NCI-H128 (cell line): Measurements from ENCODE around the gene NDUFS1.
"Not testable (repeated sequence)": the region's sequence is repeated elsewhere in the genome, so short reads cannot be mapped to it uniquely, and the experiment has no call there.

Source experiments
- DNase-seq: peaks from one replicate; lab custom pipeline; 2025; ENCODE audit not compliant: unreplicated experiment; lab: John Stamatoyannopoulos, UW

The NDUFS1 gene

DNA sequence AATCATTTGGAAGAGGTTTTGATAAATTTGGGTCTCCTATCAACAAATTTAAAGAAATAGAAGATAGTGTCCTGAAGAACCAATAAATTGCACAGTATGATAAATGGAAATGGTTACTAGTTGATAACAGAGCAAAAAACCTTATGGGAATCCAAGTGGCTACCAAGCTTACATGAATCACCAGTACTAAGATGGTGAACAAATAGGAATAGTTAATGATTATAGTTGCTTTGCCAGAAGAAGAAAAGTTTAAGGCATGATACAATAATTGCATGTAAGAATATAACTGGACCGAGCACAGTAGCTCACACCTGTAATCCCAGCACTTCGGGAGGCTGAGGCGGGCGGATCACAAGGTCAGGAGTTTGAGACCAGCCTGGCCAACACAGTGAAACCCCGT, 53.7 kb downstream of the NDUFS1 start:
- no peak for DNase-seq

DNA sequence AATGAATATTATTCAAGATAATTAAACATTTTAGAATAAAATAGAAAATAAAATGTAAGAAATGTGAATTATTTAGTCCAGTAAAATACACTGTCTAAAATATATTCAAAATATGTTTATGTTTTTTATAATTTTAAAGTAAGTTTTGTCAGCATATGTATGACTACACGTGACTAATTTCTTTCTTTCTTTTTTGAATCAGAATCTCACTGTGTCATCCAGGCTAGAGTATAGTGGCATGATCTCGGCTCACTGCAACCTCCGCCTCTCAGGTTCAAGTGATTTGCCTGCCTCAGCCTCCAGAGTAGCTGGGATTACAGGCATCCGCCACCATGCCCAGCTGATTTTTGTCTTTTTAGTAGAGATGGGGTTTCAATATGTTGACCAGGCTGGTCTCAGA, 54.2 kb downstream of the NDUFS1 start:
- DNase-seq, result no peak

DNA sequence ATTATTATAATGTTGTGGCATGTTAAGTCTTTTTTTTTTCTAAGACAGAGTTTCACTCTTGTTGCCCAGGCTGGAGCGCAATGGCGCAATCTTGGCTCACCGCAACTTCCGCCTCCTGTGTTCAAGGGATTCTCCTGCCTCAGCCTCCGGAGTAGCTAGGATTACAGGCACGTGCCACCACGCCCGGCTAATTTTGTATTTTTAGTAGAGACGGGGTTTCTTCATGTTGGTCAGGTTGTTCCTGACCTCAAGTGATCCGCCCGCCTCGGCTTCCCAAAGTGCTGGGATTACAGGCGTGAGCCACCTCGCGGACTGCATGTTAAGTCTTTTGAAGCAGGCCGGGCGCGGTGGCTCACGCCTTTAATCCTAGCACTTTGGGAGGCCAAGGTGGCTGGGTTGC, 60.4 kb downstream of the NDUFS1 start:
- not testable (repeated sequence) for DNase-seq

DNA sequence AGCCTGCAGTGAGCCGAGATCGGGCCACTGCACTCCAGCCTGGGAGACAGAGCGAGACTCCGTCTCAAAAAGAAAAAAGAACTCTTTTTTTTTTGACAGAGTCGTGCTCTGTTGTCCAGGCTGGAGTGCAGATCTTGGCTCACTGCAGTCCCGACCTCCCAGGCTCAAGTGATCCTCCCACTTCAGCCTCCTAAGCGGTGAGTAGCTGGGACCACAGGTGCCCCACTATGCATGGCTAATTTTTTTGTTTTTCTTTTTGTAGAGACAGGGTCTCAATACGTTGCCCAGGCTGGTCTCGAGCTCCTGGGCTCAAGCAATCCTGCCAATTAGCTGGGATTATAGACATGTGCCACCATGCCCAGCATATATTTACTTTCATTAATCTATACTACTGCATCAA, 60.8 kb downstream of the NDUFS1 start:
- no peak for DNase-seq

DNA sequence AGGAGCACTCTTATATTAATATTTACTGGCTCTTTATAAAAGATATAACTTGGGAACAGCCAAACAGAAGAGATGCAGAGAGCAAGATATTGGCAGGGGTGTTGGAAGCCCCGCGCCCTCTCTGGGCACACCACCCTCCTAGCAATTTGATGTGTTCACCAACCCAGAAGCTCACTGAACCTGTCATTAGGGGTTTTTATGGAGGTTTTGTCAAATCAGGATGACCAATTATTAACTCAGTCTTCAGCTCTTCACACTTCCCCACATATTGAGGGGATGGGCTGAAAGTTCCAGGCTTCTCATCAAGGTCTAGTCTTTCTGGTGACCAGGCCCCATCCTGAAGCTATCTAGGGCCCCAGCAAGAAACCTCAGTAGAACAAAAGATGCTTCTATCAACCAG, 62.4 kb downstream of the NDUFS1 start:
- DNase-seq, result no peak

DNA sequence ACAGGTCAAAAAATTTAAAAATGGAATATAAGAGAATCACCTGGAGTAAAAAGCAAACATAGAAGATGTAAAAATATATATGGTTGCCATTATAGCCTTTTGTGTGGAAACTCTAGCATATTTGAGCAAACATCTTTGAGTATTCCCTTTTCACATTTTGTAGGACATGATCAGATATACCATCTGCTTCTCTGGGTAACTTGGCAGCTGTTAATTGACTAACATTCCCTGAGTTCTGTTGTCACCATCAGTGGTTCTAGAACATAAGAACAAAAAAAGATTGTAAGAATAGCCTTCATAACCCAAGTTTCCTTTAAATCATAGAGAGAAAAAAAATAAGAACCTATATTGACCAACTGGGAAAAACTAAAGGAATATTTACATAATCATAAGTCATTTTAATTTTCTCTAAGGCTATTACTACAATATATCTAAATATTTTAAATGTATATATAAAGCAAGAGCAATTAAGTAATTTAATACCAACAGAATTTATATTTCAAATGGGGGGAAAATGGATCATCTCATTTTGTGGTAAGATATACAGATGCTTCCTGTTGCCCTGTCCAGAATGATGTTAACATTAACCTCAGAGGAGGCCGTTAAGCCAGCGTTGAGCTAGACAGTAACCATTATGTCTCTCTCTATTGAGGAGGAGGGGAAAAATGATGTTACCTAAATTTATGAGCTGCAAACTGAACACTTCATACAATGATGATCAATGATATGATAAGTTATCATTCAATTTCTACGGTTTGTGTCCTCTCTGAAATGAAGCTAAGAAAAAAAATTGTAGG, 63.5 kb downstream of the NDUFS1 start:
- DNase-seq, result no peak

DNA sequence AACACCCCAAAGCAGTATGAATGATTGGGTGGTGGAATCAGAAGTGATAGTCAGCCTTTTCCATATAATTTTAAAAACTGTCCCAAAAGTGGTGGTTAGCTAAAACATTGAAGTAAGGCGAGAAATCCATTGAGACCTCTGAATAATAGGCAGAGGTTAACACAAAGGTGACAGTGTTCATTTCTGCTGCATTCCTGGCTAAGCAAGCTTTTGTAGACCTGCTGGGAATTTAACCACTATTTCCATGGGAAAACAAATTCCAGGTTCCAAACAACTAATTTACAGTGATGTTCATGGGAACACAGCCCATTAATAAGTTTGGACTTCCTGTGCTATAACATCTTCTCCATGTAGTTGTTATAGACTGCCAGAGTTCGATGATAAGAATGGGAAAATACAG, 66.9 kb downstream of the NDUFS1 start:
- no peak for DNase-seq

DNA sequence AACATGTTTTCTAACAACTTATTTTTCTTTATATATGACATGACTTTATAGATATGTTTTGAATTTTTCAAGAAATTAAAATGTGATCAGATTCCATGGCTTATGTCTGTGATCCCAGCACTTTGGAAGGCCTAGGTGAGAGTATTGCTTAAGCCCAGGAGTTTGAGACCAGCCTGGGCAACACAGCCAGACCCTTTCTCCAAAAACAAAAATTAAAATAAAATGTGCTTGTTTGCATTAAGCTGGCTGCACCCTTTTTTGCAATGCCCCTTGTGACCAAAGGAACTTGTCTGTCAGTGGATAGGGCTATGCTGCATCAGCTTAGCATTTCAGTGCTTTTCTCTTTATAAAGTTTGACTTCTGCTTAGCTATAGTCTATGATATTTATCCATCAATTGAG, 71.0 kb downstream of the NDUFS1 start:
- no peak for DNase-seq

DNA sequence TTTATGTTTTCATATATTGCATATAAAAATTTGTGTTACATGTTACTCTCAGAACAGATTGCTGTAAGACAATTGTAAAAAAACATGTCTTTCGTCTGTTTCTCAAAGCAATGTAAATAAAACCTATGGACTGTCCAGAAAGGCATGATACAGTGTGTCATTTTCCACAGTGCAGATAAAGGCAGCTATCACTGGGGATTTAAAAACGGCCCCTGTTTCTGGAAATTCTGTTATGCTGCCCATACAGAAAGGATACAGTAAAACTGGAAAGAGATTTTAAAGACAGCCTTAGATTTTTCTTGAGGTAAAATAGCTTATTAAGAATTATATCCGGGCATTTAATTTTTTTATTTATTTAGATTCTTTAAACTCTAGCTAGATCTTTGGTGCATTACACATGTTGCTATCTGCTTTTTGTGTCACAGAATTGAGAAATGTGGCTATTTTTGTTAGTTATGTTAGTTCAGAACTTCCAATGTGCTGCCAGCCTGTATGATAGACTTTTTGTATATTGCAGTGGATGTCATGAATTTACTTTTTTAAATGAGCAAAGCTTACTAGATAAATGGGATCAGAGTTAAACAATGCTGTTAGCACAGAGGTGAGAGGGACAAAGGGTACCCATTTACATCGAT, 72.4 kb downstream of the NDUFS1 start:
- DNase-seq, result no peak

DNA sequence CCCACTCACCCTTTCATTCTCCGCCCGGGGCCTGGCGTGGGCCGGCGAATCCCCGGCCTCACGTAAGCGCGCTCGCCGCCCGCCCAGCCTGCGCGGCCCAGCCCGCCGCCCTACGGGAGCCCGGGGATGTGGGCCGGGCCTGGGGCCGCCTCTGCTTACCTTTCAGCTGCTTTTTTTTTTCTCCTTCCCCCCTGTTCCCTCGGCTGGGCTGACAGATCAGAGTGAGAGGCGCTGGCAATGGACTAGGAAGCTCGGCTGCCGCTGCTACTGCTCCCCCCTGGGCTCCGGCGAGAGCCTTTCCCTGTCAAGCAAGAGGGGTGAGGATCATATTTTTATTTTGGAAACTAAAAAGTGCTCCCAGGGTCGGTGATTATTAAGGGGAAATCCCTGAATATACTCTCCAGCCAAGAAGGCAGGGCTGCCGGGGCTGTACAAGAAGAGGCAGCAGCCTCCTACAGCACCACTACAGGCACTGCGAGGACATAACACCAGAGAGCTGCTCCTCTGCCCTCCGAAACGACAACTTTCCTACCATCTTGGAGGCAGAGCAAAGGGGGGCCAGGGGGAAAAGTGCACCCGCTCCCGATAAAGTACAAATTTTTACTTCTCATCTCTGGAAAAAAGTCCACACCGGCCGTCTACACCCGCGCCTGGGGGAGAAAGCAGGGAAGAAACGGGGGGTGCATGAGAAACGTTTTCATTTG, 73.3 kb downstream of the NDUFS1 start, which contains the start of gene INO80D:
TSS of gene INO80D (minus strand) at position 433 of the 704 bp plus-strand sequence. CDS start 23,158 bp downstream, outside the sequence.
- DNase-seq, result no peak

DNA sequence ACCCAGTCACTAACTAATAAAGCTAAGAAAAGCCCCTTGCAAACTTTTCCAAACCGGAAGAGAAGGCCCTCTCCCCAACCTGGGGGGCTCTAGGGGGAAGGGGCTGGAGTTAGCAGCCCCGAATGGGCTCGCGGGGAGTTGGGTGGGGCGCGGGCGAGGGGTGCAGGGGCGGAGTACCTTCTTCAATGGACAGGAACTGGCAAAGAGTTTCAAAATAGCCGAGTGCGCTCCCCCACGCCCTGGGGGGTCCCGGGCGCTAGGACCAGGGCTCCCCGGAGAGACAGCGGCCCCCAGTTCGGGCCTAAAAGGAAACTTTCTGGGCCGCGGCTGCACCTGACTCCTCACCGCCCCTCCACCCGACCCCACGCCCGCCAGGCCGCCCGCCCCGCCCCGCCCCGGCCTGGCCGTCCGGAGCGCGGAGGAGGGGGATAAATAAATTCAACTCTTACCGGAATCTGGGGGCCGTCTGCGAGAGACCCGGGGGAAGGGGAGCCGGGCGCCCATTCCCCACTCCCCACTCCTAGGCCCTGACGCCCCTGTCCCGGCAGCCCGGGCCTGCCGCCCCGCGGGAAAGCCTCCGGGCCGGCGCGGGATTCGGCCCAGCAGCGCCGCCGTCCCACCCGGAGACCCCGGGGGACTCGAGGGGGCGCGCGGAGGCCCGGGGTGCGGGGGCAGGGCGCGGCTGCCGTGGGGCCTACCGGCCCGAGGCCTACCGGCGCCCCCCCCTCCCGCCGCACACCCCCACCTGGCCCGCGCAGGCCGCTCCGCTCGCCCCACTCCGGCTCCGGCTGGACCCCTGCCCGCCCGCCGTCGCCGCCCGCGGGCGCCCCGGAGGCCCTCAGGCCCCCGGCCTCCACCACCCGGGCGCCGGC, 74.1 kb downstream of the NDUFS1 start:
- DNase-seq, result no peak

DNA sequence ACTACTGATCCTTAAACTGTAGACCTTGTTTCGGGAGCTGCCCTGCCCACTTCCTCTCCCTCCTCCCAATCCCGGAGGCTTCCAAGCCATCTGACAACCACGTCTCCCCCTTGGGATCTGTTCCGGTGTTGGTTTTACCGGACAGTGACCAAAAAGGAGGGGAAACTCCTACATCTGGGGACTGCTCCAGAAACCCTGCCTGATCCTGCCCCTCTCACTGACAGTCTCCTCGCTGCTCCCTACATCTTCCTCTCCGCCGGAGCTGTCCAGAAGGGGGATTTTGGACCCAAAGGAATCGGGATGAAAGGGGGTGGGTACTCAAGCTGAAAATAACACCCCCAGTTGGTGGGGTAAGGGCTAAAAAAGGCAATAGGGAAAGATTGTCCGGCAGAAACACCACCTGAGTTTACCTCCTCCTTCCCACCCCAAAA, 74.8 kb downstream of the NDUFS1 start:
- DNase-seq, result no peak

DNA sequence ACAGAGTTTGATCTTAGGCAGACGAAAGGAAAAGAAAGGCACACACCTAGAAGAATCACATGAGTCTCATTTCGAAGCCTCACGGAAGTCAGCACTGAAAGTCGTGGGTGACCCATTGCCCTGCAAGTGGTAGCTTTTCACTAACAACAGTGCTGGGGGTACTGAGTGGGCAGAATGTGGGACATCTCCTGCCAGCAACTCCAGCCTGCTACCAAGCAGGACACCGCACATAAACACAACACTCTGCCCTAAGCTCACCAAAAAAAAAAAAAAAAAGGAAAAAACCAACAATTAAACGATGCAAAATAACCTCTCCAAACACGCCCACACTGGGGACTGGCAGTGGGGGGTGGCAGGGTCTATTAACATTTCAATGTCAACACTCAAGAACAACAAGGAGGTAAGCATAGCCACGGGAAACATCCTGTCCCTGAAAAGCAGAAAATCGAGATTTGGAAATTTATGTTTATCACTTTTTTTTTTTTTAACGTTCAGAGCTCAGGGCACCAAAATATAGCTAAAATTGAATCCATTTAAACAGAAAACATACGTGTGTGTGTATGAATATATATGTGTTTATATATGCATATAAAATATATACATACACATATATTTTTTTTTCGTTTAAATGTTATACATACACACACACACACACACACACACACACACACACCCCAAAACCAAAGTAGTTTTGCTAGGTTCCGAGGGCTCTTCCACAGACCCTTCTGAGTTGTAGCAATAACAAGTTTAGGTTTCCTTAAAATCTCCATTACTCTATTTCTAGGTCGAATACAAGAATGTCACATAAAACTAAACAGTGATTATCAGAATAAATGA, 75.4 kb downstream of the NDUFS1 start:
- no peak for DNase-seq

DNA sequence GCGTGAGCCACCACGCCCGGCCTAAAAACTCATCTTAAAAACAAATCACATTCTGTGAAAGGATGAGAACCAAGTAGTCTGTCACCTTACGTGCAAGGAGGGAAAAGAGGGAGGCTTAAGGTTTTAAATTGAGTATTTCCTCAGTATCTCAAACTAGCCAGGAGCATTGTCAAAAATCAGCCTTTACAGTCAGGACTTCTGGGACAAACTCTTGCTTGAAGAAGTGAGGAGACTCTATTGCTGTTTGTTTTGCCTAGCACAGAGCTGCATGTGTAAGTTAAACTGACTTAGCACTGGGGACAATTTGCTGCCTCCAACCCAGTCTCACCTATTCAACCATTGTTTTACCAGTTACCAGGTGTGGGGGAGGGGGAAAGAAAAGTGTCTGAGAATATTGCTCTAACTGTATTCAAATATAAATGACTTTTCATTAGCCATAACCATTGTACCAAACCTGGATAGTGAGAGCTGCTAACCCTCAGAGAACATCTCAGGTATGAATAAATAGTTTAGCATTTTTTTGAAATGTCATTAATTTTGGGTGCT, 76.9 kb downstream of the NDUFS1 start:
- DNase-seq, result no peak

DNA sequence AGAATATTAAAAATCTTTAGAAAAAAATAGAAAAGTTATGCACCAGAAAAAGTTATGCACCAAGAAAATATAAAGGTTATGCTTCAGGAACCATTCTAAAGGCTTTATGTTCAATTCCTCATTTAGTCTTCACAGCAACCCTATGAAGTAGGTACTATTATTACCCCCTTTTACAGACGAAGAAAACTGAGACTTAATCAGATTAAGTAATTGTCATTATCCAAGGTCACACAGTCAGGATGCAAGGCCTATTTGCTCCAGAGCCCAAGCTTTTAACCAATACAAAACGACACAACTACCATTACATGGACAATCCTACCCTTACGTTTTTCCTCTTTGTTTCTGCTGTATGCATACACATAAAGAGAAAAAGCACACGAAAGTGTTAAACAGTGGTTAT, 78.3 kb downstream of the NDUFS1 start:
- DNase-seq, result no peak

DNA sequence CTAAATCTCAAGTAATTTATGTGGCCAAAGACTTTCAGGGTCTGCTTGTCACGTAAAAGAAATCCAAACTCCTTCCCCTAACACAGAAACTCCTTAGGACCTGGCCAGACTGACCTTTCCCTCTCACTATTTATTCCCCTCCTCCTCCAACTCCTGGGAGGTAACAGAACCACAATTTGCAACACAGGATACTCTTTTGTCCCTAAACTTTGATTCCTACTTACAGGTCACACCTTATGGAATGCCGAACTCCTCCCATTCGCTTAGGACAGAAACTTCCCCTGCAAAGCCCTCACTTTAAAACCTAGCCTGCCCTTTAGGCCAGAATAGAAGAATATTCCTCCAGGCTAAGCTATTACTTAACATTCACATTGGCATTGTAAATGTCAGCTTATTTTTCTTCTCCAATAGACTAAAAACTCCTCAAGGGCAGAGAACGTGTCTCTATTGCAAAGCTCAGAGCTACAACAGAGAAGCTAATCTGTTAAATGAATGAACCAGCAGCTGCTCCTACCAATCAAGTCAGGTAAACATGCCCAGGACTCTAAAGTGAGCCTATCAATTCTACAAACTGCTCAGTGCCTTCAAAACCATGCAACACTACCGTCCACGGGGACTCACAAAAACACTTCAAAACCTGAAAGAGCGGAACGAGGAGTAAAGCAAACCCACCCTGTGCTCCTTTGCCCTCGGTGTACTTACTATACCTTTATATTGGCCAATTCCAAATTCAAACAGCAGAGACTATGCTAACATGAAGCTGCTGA, 79.4 kb downstream of the NDUFS1 start:
- no peak for DNase-seq

DNA sequence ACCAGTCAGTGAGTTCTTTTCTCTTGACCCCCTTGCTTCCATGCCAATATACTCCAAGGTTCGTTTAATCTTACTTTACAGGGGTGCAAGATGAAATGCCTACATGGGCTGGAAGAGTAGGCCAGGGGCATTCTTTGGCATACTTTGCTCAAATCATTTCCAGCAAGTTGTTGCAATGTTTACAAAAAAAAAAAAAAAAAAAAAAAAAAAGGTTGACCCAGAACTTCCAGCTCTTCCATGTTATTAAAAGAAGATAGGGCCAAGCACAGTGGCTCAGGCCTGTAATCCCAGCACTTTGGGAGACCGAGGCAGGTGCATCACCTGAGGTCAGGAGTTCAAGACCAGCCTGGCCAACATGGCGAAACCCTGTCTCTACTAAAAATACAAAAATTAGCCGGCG, 81.4 kb downstream of the NDUFS1 start:
- not testable (repeated sequence) for DNase-seq

DNA sequence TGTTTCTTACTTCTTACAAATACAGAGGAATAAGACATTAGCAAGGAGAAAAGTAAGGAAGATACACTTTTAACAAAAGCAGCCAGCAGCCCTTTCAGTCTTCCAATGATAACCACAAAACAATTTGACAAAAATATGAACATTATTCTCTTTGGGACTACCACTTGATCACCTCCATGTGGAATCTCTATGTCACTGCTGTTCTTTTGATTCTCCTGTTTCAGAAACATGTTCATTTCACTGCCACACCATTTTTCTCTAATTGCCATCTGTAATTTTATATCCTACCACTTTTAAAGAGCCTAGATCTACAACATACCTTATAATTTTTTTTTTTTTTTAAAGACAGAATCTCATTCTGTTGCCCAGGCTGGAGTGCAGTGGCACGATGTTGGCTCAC, 84.1 kb downstream of the NDUFS1 start:
- no peak for DNase-seq

DNA sequence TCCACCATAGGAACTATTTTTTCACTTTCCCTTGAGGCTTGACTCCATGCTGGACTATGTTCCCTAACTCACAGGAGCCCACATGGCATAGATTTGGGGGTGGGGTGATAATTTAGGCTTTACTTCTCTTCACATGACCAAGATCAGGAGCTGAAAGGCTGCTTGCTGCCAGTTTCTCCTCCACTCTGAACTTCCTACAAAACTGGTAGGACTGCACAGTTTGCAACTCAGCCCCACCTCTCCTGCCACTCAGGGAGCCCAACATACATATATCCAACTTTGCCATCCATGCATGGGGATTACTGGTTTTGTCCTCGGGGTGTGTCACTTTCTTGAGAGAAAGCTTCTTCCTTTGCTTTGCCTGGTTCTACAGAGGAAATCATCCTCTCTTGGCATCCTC, 87.4 kb downstream of the NDUFS1 start:
- no peak for DNase-seq
